Hindlimb muscle (tissue), 1 donor: ENCODE measurements around the gene METRN. TPM values are rescaled to one million over a fixed set of nuclear protein-coding genes. Genes with fewer than 3 reads are reported as not detected.

ENCODE experiments used
- DNase-seq: peaks from one replicate; pipeline ENCODE4 v3.0.0-alpha.2; 2013
- polyA plus RNA-seq: library from polyadenylated mRNA; unstranded; fragments of 120-200 nt; gene quantifications from one replicate; pipeline ENCODE4 v1.2.1, GENCODE V29; 2013; ENCODE audit not compliant: insufficient read length

Gene METRN
- polyA plus RNA-seq = 29.2 TPM

DNA sequence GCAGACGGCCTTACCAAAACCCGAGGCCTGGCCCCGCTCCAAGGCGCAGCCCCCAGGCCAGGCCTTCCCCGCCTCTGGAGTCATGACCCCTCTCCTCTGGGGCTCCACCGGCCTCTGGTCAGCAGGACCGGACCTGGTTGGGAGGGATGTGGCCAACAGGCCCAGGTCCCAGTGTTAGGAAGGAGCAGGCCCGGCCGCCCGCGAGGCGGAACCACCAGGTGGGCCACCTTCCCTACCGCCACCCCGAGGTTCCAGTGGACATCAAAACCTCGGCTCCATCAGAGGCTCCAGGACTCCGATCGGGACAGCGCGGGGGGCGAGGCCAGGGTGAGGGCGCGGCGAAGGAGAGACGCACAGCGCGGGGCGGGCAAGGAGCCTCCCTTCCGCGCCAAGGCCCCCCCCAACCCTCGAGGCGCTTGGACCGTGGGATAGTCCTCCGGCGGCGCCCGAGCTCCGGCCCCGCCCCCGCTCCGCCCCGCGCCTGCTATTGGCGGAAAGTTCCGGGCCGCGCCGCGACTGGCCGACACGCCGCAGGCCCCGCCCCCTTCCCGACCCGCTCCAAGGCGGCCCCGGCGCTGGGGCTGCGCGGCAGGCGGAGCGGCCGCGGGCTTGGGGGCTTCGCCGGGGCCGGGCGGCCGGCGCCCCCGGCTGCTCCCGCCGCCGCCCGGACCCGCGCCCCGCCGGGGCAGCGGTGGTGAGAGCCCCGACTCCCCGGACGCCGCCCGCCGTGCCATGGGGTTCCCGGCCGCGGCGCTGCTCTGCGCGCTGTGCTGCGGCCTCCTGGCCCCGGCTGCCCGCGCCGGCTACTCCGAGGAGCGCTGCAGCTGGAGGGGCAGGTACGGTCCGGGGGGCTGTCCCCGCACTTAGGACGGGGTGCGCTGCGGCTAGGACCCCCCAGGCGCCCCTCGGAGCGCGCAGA is at the start of gene METRN:
METRN (plus strand) TSS at position 561 of the 919 bp plus-strand sequence; CDS start at position 733, 172 bp downstream.
- peak; percentile 94 for DNase-seq

- no peak for DNase-seq
Measured at GRCh38 chr16:666572-666971, 48.3 kb upstream of the METRN start.

DNA sequence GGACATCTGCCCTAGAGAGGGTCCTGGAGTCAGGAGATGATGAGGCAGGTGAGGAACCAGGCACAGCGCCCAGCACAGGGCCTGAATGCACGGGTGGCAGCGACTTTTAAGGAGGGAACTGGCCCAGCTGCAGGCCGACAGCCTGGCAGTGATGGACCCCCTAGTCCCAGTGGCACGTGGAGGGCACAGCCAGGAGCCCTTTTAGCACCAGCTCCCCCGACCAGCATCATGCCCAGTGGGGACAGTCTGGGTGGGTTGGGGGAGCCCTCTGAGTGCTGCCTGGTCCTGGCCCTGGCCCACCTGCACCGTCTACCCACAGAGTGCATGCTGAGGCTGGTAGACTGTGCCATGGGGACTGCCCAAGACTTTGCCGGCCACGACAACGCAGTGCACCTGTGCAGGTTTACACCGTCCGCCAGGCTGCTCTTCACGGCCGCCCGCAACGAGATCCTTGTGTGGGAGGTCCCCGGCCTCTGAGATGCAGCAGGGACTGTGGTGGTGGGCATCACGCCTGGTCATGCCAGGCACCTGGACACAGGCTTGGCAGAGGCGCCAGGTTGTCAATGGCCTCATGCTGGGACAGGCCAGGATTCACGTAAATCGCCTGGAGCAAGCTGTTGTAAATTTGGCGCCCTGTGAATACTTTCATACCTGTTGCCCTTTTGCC is 47.7 kb upstream of the METRN start:
- DNase-seq = no peak

- DNase-seq = peak; percentile 93
Measured at GRCh38 chr16:667780-668518, 47.0 kb upstream of the METRN start, which contains the start of gene RHOT2. TSS of gene RHOT2 (plus strand) at chr16:668132. CDS start at chr16:668200, 68 bp downstream.

DNA sequence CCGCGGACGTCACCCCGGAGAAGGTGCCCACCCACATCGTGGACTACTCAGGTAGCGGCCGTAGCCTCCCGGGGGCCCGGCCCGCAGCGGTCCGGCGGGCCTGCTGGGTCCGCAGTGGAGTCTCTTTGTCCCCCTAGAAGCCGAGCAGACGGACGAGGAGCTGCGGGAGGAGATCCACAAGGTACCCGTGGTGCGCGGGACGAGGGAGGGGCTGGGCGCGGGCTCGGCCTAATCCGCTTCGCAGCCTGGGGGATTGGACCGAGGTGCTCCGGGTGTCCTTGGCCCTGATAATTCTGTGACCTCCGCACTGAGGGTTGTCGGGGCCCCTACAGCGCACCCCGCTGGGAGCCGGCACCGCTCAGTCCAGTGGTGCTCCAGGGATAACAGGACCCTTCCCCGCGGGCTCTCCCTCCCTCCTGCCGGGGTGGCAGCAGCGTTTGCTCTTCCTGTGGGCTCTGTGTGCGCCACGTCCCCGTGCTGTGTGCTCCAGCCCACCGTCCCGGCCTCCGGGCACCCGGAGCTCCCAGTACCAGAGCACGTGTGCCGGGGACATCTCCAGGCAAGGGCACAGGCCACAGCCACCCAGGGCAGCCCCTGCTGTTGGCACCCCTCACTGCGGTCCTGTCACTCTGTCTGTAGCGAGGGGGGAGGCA is 46.3 kb upstream of the METRN start:
- no peak for DNase-seq

- no peak for DNase-seq
Measured at GRCh38 chr16:669666-670065, 45.3 kb upstream of the METRN start.

DNA sequence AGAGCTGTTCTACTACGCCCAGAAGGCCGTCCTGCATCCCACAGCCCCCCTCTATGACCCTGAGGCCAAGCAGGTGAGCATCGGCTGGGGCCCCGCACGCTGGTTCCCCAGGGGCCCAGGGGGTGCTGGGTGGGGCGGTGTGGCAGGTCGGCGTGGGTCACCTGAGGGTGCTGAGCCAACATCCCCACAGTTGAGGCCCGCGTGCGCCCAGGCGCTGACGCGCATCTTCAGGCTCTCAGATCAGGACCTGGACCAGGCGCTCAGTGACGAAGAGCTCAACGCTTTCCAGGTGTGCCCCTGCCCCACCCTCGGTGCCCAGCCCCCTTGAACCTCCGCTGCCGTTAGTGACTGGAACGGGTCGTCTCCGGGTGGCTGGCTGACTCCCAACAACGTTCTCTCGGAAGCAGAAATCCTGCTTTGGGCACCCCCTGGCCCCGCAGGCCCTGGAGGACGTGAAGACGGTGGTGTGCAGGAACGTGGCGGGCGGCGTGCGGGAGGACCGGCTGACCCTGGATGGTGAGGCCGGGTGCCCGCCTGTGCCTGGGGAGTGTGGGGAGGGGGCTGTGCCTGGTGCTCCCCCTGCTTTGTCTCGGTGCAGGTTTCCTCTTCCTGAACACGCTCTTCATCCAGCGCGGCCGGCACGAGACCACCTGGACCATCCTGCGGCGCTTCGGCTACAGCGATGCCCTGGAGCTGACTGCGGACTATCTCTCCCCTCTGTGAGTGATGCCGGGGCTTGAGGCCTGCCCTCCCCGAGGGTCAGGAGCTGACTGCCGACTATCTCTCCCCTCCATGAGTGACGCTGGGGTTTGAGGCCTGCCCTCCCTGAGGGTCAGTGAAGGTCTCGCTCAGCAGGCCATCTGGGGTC is 44.2 kb upstream of the METRN start:
- no peak for DNase-seq

- no peak for DNase-seq
Measured at GRCh38 chr16:671353-672131, 43.4 kb upstream of the METRN start.

DNA sequence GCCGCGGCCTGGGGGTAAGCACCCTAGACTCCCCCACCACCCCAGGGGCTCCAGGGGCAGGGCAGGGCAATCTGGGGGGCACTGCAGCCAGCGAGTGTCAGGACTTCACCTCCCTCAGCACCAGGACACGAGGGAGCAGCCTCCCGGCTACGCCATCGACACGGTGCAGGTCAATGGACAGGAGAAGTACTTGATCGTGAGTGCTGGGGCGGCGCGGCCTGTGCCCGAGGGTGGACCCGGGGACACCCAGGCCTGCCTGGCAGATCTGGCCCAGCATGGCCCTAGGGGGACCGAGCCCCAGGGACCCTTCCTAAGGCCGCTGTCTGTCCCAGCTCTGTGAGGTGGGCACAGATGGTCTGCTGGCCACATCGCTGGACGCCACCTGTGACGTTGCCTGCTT is 42.5 kb upstream of the METRN start:
- no peak for DNase-seq

DNA sequence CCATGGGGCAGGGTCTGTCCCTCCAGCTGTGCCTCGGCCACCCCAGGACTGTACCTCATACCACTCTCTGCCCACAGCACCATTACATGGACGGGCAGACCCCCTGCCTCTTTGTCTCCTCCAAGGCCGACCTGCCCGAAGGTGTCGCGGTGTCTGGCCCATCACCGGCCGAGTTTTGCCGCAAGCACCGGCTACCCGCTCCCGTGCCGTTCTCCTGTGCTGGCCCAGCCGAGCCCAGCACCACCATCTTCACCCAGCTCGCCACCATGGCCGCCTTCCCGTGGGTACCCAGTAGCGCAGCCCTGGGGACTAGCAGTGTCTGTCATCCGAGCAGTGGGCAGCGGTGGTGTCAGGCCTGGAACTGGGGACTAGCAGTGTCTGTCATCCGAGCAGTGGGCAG is 42.1 kb upstream of the METRN start:
- DNase-seq = no peak

GRCh38 chr16:673399-673991 is 41.4 kb upstream of the METRN start:
- DNase-seq = no peak

DNA sequence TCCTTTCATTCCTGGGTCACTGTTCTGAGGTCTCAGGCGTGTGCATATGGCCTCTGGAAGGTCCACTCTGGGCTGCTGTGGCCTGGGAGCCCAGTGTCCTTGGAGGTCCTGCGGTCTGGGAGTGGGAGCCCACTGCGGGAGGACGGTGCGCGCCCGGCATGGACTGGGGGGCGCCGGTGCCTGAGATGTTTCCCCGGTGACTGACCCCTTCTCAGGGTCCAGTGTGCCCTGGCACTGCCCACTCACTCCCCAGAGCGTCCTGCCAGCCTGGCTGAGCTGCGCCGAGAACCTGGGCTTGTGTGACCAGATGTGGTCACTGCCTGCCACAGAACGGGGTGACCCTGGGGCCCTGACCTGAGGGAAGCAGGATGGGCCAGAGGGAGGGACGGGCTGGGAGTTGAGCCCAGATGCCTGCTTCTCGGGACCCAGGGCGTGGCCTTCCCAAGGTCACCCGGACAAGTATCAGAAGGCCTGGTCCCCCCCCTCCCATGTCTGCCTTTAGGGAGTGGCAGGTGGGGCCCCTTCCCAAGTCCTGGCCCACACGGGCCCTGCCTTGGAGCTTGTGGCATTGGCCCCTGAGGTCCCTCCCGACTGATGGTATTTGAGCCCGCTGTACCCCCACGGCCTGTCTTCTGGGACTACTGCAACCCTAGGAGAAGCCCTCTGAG is 40.6 kb upstream of the METRN start:
- no peak for DNase-seq

DNA sequence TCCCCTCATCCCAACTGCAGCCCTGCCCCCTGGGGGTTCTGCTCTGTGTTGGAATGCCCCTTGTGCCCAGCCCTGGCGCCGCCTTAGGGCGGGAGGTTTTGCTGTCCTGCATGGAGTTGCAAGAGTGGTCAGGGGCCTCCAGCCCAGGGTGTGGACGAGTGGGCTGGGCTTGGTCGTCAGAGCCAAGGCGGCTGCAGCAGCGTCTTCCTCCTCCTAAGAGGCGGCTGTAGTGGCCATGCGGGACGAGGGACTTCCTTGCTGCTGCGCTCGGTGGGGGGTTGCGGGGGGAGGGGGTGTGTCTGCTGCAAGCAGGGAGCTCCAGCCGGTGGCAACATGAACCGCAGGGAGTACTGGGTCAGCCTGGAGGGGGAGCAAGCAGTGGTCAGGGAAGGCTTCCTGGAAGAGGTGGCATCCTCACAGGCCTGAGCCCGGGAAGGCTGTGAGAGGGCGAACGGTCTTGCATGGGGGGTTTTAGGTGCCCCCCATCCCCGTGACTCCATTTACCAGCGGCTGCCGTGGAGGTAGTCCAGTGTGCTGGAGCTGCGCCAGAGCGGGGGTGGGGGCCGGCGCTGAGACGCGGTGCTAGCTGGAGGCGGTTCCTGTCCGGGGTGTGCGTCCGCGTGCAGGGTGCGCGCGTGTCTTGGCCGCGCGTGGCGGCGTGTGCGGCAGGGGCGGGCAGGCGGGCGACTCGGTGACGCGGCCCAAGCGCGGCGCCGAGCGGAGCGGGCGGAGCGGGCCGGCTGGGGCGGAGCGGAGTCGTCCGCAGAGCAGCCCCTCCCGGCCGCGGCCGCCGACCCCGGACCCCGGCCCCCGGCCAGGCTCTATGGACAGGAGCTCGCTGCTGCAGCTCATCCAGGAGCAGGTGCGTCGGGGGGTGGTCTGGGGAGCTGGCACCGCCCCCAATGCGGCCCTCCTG is 39.7 kb upstream of the METRN start, which contains the start of gene RHBDL1:
RHBDL1 (plus strand) TSS at position 704 of the 916 bp plus-strand sequence; CDS start at position 824, 120 bp downstream.
- DNase-seq = no peak

DNA sequence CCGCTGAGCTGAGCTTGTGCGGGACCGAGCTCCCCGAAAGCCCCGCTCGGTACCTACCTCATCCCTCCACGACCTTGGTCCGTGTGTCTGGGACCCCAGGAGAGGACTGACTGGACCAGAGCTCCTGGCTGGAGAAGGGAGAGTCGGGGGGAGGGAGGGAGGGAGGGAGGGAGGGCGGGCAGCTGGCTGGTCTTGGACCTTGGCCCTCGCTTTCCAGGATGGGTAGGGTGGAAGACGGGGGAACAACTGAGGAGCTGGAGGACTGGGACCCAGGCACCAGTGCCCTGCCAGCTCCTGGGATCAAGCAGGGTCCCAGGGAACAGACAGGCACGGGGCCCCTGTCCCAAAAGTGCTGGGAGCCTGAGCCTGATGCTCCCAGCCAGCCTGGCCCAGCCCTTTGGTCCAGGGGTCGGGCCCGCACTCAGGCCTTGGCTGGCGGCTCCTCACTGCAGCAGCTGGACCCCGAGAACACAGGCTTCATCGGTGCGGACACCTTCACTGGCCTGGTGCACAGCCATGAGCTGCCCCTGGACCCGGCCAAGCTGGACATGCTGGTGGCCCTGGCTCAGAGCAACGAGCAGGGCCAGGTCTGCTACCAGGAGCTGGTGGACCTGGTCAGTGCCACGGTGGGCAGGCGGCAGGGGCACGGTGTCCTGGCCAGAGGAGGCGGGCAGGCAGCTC is 38.9 kb upstream of the METRN start:
- no peak for DNase-seq

DNA sequence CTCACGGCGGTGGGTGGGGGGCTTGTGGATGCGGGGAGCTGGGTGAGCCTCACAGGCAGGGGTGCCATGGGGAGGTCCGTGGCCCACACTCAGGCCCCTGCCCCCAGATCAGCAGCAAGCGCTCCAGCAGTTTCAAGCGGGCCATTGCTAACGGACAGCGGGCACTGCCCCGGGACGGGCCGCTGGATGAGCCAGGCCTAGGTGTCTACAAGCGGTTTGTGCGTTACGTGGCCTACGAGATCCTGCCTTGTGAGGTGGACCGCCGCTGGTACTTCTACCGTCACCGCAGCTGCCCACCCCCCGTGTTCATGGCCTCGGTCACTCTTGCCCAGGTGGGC is 38.4 kb upstream of the METRN start:
- no peak for DNase-seq

DNA sequence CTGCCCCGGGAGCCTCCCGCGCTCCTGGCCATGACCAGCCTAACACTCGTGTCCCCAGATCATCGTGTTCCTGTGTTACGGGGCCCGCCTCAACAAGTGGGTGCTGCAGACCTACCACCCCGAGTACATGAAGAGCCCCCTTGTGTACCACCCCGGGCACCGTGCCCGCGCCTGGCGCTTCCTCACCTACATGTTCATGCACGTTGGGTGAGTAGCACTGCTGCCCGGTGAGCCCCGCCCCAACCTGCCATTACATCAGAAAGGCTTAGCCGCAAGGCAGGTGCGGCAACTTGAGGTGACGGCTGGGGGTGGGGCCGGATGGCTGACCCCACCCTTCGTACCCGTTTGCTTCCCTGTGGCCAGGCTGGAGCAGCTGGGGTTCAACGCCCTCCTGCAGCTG is 38.0 kb upstream of the METRN start:
- no peak for DNase-seq

DNA sequence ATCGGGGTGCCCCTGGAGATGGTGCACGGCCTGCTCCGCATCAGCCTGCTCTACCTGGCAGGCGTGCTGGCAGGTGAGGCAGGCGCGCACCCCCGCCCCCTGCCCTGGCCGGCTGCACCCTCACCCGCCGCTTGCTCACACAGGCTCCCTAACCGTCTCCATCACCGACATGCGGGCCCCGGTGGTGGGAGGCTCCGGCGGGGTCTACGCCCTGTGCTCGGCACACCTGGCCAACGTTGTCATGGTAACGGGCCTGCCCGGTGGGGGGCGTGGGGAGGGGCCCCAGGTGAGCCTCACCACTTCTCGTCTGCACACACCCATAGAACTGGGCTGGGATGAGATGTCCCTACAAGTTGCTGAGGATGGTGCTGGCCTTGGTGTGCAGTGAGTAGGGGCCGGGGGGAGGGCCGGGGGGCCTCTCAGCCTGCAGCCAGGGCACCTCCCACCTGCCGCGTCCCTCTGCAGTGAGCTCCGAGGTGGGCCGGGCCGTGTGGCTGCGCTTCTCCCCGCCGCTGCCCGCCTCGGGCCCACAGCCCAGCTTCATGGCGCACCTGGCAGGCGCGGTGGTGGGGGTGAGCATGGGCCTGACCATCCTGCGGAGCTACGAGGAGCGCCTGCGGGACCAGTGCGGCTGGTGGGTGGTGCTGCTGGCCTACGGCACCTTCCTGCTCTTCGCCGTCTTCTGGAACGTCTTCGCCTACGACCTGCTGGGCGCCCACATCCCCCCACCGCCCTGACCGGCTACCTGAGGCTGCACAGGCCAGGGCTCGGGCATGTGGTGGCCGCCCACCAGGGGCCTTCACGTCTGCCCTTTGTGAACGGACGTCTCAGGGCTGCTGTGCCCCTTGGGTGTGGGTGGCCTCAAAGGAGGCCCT is 37.4 kb upstream of the METRN start:
- no peak for DNase-seq
